Measurements from ENCODE around the gene CDH5.

CDH5 gene

GRCh38 chr16:66342294-66342900 is 24.1 kb upstream of the CDH5 start:
- peak; percentile 62 for TF ChIP-seq CTCF (conservative IDR thresholded peaks at IDR 0.05)
- H3K27ac ChIP-seq, result no peak overlapping the region

GRCh38 chr16:66344533-66345145 is 21.9 kb upstream of the CDH5 start:
- peak; percentile 78 for TF ChIP-seq CTCF (conservative IDR thresholded peaks at IDR 0.05)
- H3K27ac ChIP-seq, result no peak overlapping the region

DNA sequence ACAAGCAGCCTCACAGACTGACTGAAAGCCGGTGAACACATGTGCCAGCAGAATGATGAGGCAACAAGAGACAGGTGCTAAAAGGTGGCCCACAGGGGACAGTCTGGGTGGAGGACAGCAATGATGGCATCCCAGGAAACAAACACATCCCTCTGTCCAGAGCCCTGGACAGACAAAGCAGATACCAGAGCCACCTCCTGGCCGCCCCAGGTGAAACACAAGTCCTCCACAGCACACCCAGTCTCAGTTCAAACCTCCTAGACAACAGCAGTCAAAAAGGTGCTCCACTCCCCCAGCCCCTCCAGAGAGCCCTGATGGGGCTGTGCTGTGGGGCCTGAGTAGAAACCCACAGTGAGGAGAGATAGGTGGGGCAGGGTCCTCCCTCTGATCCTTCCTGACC is 20.3 kb upstream of the CDH5 start:
- no peak overlapping the region for H3K27ac ChIP-seq
- no peak for TF ChIP-seq CTCF (conservative IDR thresholded peaks at IDR 0.05)

DNA sequence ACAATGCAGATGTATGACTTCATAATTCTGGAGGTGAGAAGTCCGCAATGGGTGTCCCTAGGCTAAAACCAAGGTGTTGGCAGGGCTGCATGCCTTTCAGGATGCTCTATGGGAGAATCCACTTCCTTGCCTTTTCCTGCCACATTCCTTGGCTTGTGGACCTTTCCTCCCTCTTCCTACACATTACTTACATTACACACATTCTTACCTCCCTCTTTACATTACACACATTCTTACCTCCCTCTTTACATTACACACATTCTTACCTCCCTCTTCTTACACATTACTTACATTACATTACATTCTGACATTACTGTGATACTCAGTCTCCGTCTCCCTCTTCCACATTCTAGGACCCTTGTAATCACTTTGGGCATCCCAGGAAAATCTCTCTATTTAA is 14.2 kb upstream of the CDH5 start:
- H3K27ac ChIP-seq, result no peak overlapping the region
- TF ChIP-seq CTCF (conservative IDR thresholded peaks at IDR 0.05), result no peak

DNA sequence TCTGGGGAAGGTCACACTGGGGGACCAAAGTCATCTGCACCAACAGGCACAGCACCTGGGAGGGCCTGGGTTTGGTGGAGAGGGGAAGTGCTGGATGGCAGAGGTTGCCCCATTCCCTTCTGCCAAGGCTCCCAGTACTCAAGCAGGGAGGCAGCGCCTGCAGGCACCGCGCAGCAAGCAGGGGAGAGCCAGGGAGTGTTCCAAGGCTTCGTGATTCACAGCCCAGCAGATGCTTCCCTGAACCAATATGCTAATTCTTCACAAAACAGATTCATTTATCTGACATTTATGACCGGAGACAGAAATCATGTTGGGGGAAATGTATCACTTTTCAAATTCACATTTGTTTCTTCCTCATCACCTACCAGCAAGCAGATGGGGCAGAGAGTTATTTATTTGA is 13.4 kb upstream of the CDH5 start:
- TF ChIP-seq CTCF (conservative IDR thresholded peaks at IDR 0.05), result no peak

DNA sequence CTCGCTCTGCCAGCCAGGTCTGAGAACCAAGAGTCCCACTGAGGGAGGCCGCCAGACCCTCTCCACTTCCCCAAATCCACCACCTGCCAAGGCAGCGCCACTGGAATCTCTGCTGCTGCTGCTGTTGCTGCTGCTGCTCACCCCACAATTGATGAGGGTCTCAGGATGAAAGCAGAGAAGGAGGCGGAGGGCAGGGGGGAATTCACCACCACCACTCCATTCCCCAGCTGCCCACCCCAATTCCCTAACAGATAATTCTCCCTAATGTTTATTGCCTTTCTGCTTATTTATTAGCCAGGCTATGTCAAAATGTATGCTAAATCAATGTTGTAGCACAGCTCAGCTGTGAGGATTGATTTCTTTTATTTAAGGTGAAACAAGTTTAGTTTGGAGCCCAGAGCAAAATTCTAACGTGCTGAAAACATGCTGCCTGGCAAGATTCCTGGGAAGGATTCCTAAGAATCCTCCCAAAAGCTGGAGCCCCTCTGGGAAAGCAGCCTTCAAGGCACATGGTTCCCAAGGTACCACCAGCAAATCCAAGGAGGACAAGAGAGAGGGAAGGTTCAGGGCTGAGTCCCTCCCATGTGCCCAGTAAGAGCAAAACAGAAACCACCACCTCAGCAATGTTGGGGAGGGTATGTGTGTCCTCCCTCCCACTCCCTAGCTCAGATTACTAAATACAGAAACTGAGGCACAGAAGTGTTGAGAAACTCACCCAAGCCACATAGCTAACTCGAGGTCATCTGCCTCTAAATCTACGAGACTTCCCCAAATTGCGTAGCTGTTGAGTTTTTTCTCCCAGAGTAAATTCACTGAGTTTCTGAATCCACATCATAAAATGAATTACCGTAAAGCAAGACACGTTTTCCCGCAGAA is 12.2 kb upstream of the CDH5 start:
- TF ChIP-seq CTCF (conservative IDR thresholded peaks at IDR 0.05), result no peak
- H3K27ac ChIP-seq, result no peak overlapping the region

More for the DNA sequence above, 13.4 kb upstream of the CDH5 start:
- no peak overlapping the region for H3K27ac ChIP-seq

DNA sequence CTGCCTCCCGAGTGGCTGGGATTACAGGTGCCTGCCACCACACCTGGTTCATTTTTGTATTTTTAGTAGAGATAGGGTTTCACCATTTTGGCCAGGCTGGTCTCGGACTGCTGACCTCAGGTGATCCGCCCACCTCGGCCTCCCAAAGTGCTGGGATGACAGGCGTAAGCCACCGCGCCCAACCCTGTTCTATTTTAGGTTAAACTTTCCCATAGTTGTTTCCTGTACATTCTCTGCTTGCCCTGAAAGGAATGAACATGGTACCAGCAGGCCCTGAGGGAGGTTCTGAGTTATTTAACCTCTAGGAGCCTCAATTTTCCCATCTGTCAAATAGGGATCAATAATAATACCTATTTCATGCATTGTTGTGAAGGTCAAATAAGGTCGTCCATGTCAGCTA is 11.0 kb upstream of the CDH5 start:
- H3K27ac ChIP-seq, result no peak overlapping the region
- TF ChIP-seq CTCF (conservative IDR thresholded peaks at IDR 0.05), result no peak

Measured in VCaP (cell line).